GM11168 (cell line): Measurements from ENCODE around the gene NENF.
"Not testable (repeated sequence)": the region's sequence is repeated elsewhere in the genome, so short reads cannot be mapped to it uniquely, and the experiment has no call there.

Source experiments
- in situ Hi-C: fragments of 300-500 bp; cut with MboI; formaldehyde crosslinking; loops from one replicate; pipeline ENCODE4 v1.12.0; 2022; ENCODE audit warnings: low sequenced_read_pairs; ENCODE audit not compliant: unreplicated experiment

Gene NENF

GRCh38 chr1:212457740-212458338 is 25.1 kb downstream of the NENF start:
- in situ Hi-C loops = loop anchor here (10.0 kb wide), 1 partner anchor 393 kb away; no protein-coding TSS in a partner anchor

GRCh38 chr1:212458817-212459216 is 26.1 kb downstream of the NENF start:
- in situ Hi-C loops = loop anchor here (10.0 kb wide), 1 partner anchor 394 kb away; no protein-coding TSS in a partner anchor

GRCh38 chr1:212459656-212460055 is 26.9 kb downstream of the NENF start:
- in situ Hi-C loops = loop anchor here (10.0 kb wide), 1 partner anchor 395 kb away; no protein-coding TSS in a partner anchor

GRCh38 chr1:212460376-212460775 is 27.7 kb downstream of the NENF start:
- in situ Hi-C loops = no loop called here

- in situ Hi-C loops = no loop called here
These were observed 29.4 kb downstream of the NENF start for GRCh38 chr1:212461916-212462660.

- in situ Hi-C loops = no loop called here
These were observed 31.0 kb downstream of the NENF start for GRCh38 chr1:212463565-212464285.

- in situ Hi-C loops = no loop called here
These were observed 32.6 kb downstream of the NENF start for GRCh38 chr1:212465311-212465710.

- in situ Hi-C loops = no loop called here
These were observed 33.7 kb downstream of the NENF start for GRCh38 chr1:212466437-212466836.

- in situ Hi-C loops = no loop called here
These were observed 34.4 kb downstream of the NENF start for GRCh38 chr1:212466898-212467650.

- in situ Hi-C loops = no loop called here
These were observed 35.2 kb downstream of the NENF start for GRCh38 chr1:212467843-212468482.

GRCh38 chr1:212470059-212470458 is 37.3 kb downstream of the NENF start:
- in situ Hi-C loops = no loop called here

GRCh38 chr1:212471286-212471685 is 38.6 kb downstream of the NENF start:
- in situ Hi-C loops = no loop called here

GRCh38 chr1:212471891-212472675 is 39.4 kb downstream of the NENF start:
- in situ Hi-C loops = no loop called here

- in situ Hi-C loops = no loop called here
These were observed 41.0 kb downstream of the NENF start for GRCh38 chr1:212473729-212474128.

GRCh38 chr1:212475151-212475550 is 42.4 kb downstream of the NENF start:
- in situ Hi-C loops = no loop called here

GRCh38 chr1:212475831-212476230 is 43.1 kb downstream of the NENF start:
- in situ Hi-C loops = not testable (repeated sequence)

- in situ Hi-C loops = no loop called here
These were observed 44.4 kb downstream of the NENF start for GRCh38 chr1:212477014-212477679.

GRCh38 chr1:212477680-212478466 is 45.2 kb downstream of the NENF start:
- in situ Hi-C loops = no loop called here
